Trophoblast cell (in vitro differentiated cells and primary cell): ENCODE data around the gene DENND4B.

Experiments
- DNase-seq, 2 donors: peaks; one replicate each; pipeline ENCODE4 v3.0.0-alpha.2; 2016
- H2AFZ ChIP-seq: 2 replicates; pipeline ENCODE4 v1.6.1; 2013; ENCODE audit warnings: low read length, moderate library complexity, mild to moderate bottlenecking; ENCODE audit not compliant: insufficient read depth, poor library complexity
- H2AK5ac ChIP-seq: 2 replicates; pipeline ENCODE4 v1.6.1; 2013; ENCODE audit warnings: mild to moderate bottlenecking, low read length
- H2BK120ac ChIP-seq: 2 replicates; pipeline ENCODE4 v1.6.1; 2013; ENCODE audit warnings: low read length, mild to moderate bottlenecking, moderate library complexity; ENCODE audit not compliant: insufficient read depth, poor library complexity
- H2BK12ac ChIP-seq: 2 replicates; pipeline ENCODE4 v1.6.1; 2013; ENCODE audit warnings: mild to moderate bottlenecking, low read length, moderate library complexity
- H2BK5ac ChIP-seq: 2 replicates; pipeline ENCODE4 v1.6.1; 2013; ENCODE audit warnings: low read length, low read depth, moderate library complexity, mild to moderate bottlenecking; ENCODE audit not compliant: poor library complexity
- H3K14ac ChIP-seq: 2 replicates; pipeline ENCODE4 v1.6.1; 2013; ENCODE audit warnings: mild to moderate bottlenecking, low read length
- H3K18ac ChIP-seq: 2 replicates; pipeline ENCODE4 v1.6.1; 2013; ENCODE audit warnings: mild to moderate bottlenecking, low read length
- H3K23ac ChIP-seq: 2 replicates; pipeline ENCODE4 v1.6.1; 2013; ENCODE audit warnings: low read length
- H3K27ac ChIP-seq: 2 replicates; pipeline ENCODE4 v1.5.1; 2013; ENCODE audit warnings: low read depth, mild to moderate bottlenecking, inconsistent platforms, low read length, moderate library complexity
- H3K27me3 ChIP-seq: 2 replicates; pipeline ENCODE4 v1.6.1; 2013; ENCODE audit warnings: inconsistent platforms, mild to moderate bottlenecking, low read length, moderate library complexity; ENCODE audit not compliant: insufficient read depth
- H3K36me3 ChIP-seq, 2 experiments: 1 replicate in 1 of 2; 2 replicates in 1 of 2; pipeline ENCODE4 v1.6.1; 2013; ENCODE audit warnings: low read length in 2 of 2, mild to moderate bottlenecking in 2 of 2, moderate library complexity in 1 of 2; ENCODE audit not compliant: insufficient read depth in 2 of 2, control insufficient read depth in 1 of 2
- H3K4ac ChIP-seq: 2 replicates; pipeline ENCODE4 v1.6.1; 2013; ENCODE audit warnings: low read depth, mild to moderate bottlenecking, low read length, moderate library complexity
- H3K4me1 ChIP-seq, 2 experiments: 1 replicate in 1 of 2; 2 replicates in 1 of 2; pipeline ENCODE4 v1.6.1; 2013; ENCODE audit warnings: low read length in 2 of 2, mild to moderate bottlenecking in 2 of 2, moderate library complexity in 1 of 2; ENCODE audit not compliant: insufficient read depth in 2 of 2, control insufficient read depth in 1 of 2
- H3K4me2 ChIP-seq: 2 replicates; pipeline ENCODE4 v1.6.1; 2013; ENCODE audit warnings: inconsistent platforms, mild to moderate bottlenecking, low read length, moderate library complexity
- H3K4me3 ChIP-seq: 2 replicates; pipeline ENCODE4 v1.5.1; 2013; ENCODE audit warnings: mild to moderate bottlenecking, low read depth, low read length, inconsistent platforms
- H3K79me1 ChIP-seq: one replicate; pipeline ENCODE4 v1.6.1; 2013; ENCODE audit warnings: low read length
- H3K79me2 ChIP-seq: 2 replicates; pipeline ENCODE4 v1.6.1; 2013; ENCODE audit warnings: low read length, mild to moderate bottlenecking; ENCODE audit not compliant: control insufficient read depth, insufficient read depth, poor library complexity
- H3K9ac ChIP-seq: 2 replicates; pipeline ENCODE4 v1.6.1; 2013; ENCODE audit warnings: mild to moderate bottlenecking, low read length
- H3K9me3 ChIP-seq: 2 replicates; pipeline ENCODE4 v1.6.1; 2013; ENCODE audit warnings: low read depth, mild to moderate bottlenecking, control low read depth, inconsistent platforms, low read length; ENCODE audit not compliant: insufficient read depth
- H4K12ac ChIP-seq: 2 replicates; pipeline ENCODE4 v1.6.1; 2013; ENCODE audit warnings: low read depth, mild to moderate bottlenecking, low read length, moderate library complexity
- H4K8ac ChIP-seq: 2 replicates; pipeline ENCODE4 v1.6.1; 2013; ENCODE audit warnings: low read depth, mild to moderate bottlenecking, low read length, moderate library complexity
- H4K91ac ChIP-seq: one replicate; pipeline ENCODE4 v1.6.1; 2013; ENCODE audit warnings: low read depth, mild to moderate bottlenecking, low read length, moderate library complexity
- WGBS: extraction: QIAGEN DNeasy Blood & Tissue Kit; methylation state at CpG from one replicate; pipeline ENCODE4 v1.1.7; 2013; ENCODE audit warnings: missing lambda C conversion rate; ENCODE audit not compliant: insufficient read length, insufficient coverage; ENCODE audit errors: extremely low coverage; 5-methylcytosine and 5-hydroxymethylcytosine counted together

Gene DENND4B

DNA sequence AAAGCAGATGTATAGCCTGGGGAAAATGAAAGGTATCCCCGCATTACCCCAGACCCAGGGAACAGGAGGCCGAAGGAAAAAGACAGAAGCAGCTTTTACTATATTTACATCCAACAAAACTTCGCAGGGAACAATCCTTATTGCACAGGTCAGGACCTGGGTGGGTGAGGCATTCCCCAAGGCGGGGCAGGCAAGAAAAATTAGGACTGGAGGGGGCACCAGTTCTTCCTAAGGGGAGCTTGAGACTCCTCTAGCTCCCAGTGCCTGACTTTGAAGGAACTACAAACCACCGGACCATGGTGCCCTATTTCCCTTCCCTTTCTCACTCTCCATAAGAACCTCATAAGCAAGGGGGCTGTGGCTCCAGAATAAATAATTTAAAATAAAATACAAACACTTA is 17.1 kb downstream of the DENND4B start:
- Histone ChIP-seq H3K9me3 (no peaks in the 10 kb centered on the region), H3K4me1 (no peaks in the 10 kb centered on the region), H4K91ac (no peak overlapping the region), H3K4ac (no peak overlapping the region), H2BK120ac (no peak overlapping the region), H3K14ac (no peak overlapping the region), H2AK5ac (no peak overlapping the region), H4K8ac (no peak overlapping the region), H2AFZ (no peak overlapping the region), H3K36me3 (peaks cover 34 to 38% of the 10 kb centered on the region in 2 experiments), H3K27ac (no peak overlapping the region), H4K12ac (no peak overlapping the region), H3K4me3 (no peak overlapping the region), H2BK5ac (no peak overlapping the region), H3K9ac (no peak overlapping the region), H3K23ac (no peak overlapping the region), H3K18ac (no peak overlapping the region), H3K79me1 (no peaks in the 10 kb centered on the region), H3K79me2 (no peaks in the 10 kb centered on the region), H3K27me3 (no peaks in the 10 kb centered on the region), H2BK12ac (no peak overlapping the region), H3K4me2 (no peak overlapping the region)
- WGBS: no CpG with 5 or more reads among the region's 5 CpGs
- no peak for DNase-seq

DNA sequence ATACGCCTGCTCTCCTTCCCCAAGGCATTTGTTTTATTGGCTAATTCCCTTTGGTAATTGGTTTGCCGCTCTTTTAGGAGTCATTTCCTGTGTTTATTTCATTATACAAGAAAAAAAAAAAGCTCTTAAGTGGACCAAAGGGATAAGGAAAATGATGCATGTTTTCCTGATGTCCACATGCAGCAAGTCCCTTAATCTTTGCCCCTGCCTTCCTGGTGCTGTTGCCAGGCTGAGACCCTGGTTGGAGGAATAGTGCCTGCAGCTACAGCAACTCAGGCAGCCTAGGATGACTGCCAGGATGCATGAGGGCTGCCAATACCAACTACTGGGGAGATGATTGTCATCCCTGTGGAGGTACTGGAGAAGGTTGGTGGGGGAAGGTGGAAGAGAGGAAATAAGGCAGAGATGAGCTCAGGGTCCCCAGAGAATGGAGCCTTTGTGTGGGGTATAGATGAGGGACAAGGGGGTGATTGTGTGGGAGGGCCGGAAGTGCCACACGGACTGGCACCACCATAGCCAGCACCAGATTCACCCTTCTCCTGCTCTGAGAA is 17.7 kb downstream of the DENND4B start:
- no peak overlapping the region for H2AFZ ChIP-seq
- H3K79me1 ChIP-seq: no peaks in the 10 kb centered on the region
- no peak overlapping the region for H4K8ac ChIP-seq
- no peak for DNase-seq
- peaks cover 0 to 3% of the 10 kb centered on the region in 2 experiments for H3K4me1 ChIP-seq
- no peak overlapping the region for H4K91ac ChIP-seq
- no peak overlapping the region for H2BK12ac ChIP-seq
- H3K14ac ChIP-seq: no peak overlapping the region
- H3K27me3 ChIP-seq: no peaks in the 10 kb centered on the region
- H2AK5ac ChIP-seq: no peak overlapping the region
- H3K23ac ChIP-seq: no peak overlapping the region
- no peak overlapping the region for H3K18ac ChIP-seq
- H3K27ac ChIP-seq: no peak overlapping the region
- H3K79me2 ChIP-seq: no peaks in the 10 kb centered on the region
- WGBS: no CpG with 5 or more reads among the region's 4 CpGs
- no peak overlapping the region for H2BK5ac ChIP-seq
- no peak overlapping the region for H2BK120ac ChIP-seq
- no peak overlapping the region for H3K4me3 ChIP-seq
- H3K9ac ChIP-seq: no peak overlapping the region
- H3K4ac ChIP-seq: no peak overlapping the region
- no peak overlapping the region for H4K12ac ChIP-seq
- no peaks in the 10 kb centered on the region for H3K9me3 ChIP-seq
- H3K4me2 ChIP-seq: no peak overlapping the region
- H3K36me3 ChIP-seq: peaks cover 31 to 34% of the 10 kb centered on the region in 2 experiments

DNA sequence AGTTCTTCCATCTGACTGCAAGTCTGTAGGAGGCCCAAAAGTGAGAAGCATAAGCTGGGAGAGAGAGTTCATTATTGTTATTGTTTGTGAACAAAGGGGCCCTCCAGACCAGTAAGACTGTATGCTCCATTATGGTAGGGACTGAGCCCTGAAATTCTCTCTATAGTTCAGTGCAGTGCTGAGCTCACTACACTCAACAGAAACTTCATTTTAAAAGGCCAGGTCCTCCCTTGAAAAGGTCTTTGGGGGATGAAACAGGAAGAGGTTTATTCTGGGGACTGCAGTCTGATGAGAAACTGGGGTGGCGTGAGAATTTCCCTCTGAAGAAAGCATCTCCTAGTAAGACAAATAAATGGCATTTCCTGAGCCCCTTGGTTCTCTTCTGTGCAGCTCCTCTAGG is 18.3 kb downstream of the DENND4B start:
- no peak overlapping the region for H4K91ac ChIP-seq
- H3K9me3 ChIP-seq: no peaks in the 10 kb centered on the region
- peaks cover 0 to 3% of the 10 kb centered on the region in 2 experiments for H3K4me1 ChIP-seq
- H4K12ac ChIP-seq: no peak overlapping the region
- no peaks in the 10 kb centered on the region for H3K27me3 ChIP-seq
- H2BK5ac ChIP-seq: no peak overlapping the region
- no peak overlapping the region for H3K4me2 ChIP-seq
- H3K4me3 ChIP-seq: no peak overlapping the region
- H3K36me3 ChIP-seq: peaks cover 25 to 28% of the 10 kb centered on the region in 2 experiments
- no peak overlapping the region for H2BK120ac ChIP-seq
- no peak overlapping the region for H3K23ac ChIP-seq
- H3K4ac ChIP-seq: no peak overlapping the region
- H3K79me2 ChIP-seq: peaks cover 2% of the 10 kb centered on the region
- WGBS: no CpG with 5 or more reads among the region's 1 CpG
- H3K79me1 ChIP-seq: peaks cover 4% of the 10 kb centered on the region
- no peak overlapping the region for H2BK12ac ChIP-seq
- H2AFZ ChIP-seq: no peak overlapping the region
- no peak for DNase-seq
- no peak overlapping the region for H2AK5ac ChIP-seq
- no peak overlapping the region for H4K8ac ChIP-seq
- H3K9ac ChIP-seq: no peak overlapping the region
- no peak overlapping the region for H3K14ac ChIP-seq
- H3K27ac ChIP-seq: no peak overlapping the region
- no peak overlapping the region for H3K18ac ChIP-seq

GRCh38 chr1:153926405-153926804 is 20.1 kb downstream of the DENND4B start:
- Histone ChIP-seq H2AFZ (no peak overlapping the region), H3K9ac (no peak overlapping the region), H2BK12ac (no peak overlapping the region), H2BK5ac (no peak overlapping the region), H3K27ac (no peak overlapping the region), H3K79me2 (peaks cover 14% of the 10 kb centered on the region), H3K79me1 (peaks cover 14% of the 10 kb centered on the region), H3K23ac (no peak overlapping the region), H3K4me2 (no peak overlapping the region), H4K12ac (no peak overlapping the region), H3K4ac (no peak overlapping the region), H3K36me3 (peaks cover 11 to 14% of the 10 kb centered on the region in 2 experiments), H3K9me3 (no peaks in the 10 kb centered on the region), H4K91ac (no peak overlapping the region), H3K18ac (no peak overlapping the region), H3K14ac (no peak overlapping the region), H3K4me1 (peaks cover 2 to 6% of the 10 kb centered on the region in 2 experiments), H2BK120ac (no peak overlapping the region), H2AK5ac (no peak overlapping the region), H3K4me3 (no peak overlapping the region), H3K27me3 (no peaks in the 10 kb centered on the region), H4K8ac (no peak overlapping the region)
- no CpG with 5 or more reads among the region's 4 CpGs for WGBS
- DNase-seq: no peak
